OCI-LY7 (cell line): ENCODE measurements around the gene ALDH1A2. TPM values are rescaled to one million over a fixed set of nuclear protein-coding genes. Genes with fewer than 3 reads are reported as not detected.

Source experiments
- BruUV-seq: library from RNA; stranded (reverse); fragments of 400-500 nt; replicated peaks from 2 replicates; lab custom pipeline; 2021; lab: Mats Ljungman, UMichigan
- CTCF ChIA-PET: fragments of 300-600 bp; sonication (Branson Sonifier 250); formaldehyde crosslinking; loops from one replicate; lab custom pipeline; 2022; ENCODE audit warnings: antibody characterized with exemption; ENCODE audit not compliant: unreplicated experiment; lab: Charles Lee
- POLR2A ChIA-PET: fragments of 300-600 bp; sonication (Branson Sonifier 250); formaldehyde crosslinking; loops from one replicate; lab custom pipeline; 2022; ENCODE audit warnings: antibody characterized with exemption; lab: Charles Lee
- DNase-seq: peaks from one replicate; pipeline ENCODE4 v3.0.0-alpha.2; 2015; ENCODE audit warnings: low spot score
- H2AFZ ChIP-seq: fragments of 200-600 bp; sonication (generic), shearing (Covaris generic); 2 replicates; pipeline ENCODE4 v1.6.1; 2014; ENCODE audit warnings: mild to moderate bottlenecking, antibody characterized with exemption, low read length, moderate library complexity
- H3K27ac ChIP-seq: fragments of 200-600 bp; sonication (generic); 2 replicates; pipeline ENCODE4 v1.5.1; 2014; ENCODE audit warnings: mixed run types, low read depth, mild to moderate bottlenecking, moderate library complexity, low read length, inconsistent platforms; ENCODE audit not compliant: poor library complexity, severe bottlenecking
- H3K36me3 ChIP-seq: fragments of 200-600 bp; sonication (generic); 2 replicates; pipeline ENCODE4 v1.6.1; 2014; ENCODE audit warnings: mild to moderate bottlenecking, antibody characterized with exemption, low read length, moderate library complexity, mixed read lengths; ENCODE audit not compliant: insufficient read depth
- H3K4me1 ChIP-seq: fragments of 200-600 bp; sonication (generic); 2 replicates; pipeline ENCODE4 v1.5.1; 2014; ENCODE audit warnings: mild to moderate bottlenecking, low read length; ENCODE audit not compliant: insufficient read depth, poor library complexity, severe bottlenecking
- H3K4me2 ChIP-seq: fragments of 200-600 bp; sonication (generic); 2 replicates; pipeline ENCODE4 v1.6.1; 2014; ENCODE audit warnings: mild to moderate bottlenecking, low read length
- H3K4me3 ChIP-seq: fragments of 200-600 bp; sonication (generic); 2 replicates; pipeline ENCODE4 v1.5.1; 2014; ENCODE audit warnings: mild to moderate bottlenecking, low read depth, low read length; ENCODE audit not compliant: poor library complexity, severe bottlenecking
- H3K79me2 ChIP-seq: fragments of 200-600 bp; sonication (generic); 2 replicates; pipeline ENCODE4 v1.6.1; 2016; ENCODE audit warnings: low read depth, mild to moderate bottlenecking, low read length, moderate library complexity, mixed read lengths; ENCODE audit not compliant: insufficient read depth
- H3K9me2 ChIP-seq: fragments of 200-600 bp; sonication (generic); 2 replicates; pipeline ENCODE4 v1.6.1; 2016; ENCODE audit warnings: mild to moderate bottlenecking, low read length, mixed read lengths; ENCODE audit not compliant: insufficient read depth
- H3K9me3 ChIP-seq: fragments of 200-600 bp; sonication (generic); 2 replicates; pipeline ENCODE4 v1.6.1; 2014; ENCODE audit warnings: mild to moderate bottlenecking, mixed run types, low read length, mixed read lengths
- H4K20me1 ChIP-seq: fragments of 200-600 bp; sonication (generic); 2 replicates; pipeline ENCODE4 v1.6.1; 2014; ENCODE audit warnings: mild to moderate bottlenecking, antibody characterized with exemption, low read length, moderate library complexity, mixed read lengths; ENCODE audit not compliant: insufficient read depth
- CTCF ChIP-seq: fragments of 200-600 bp; sonication (generic); conservative IDR thresholded peaks from 2 replicates; pipeline ENCODE4 v1.5.1; 2014; ENCODE audit warnings: mild to moderate bottlenecking, antibody characterized with exemption, low read length, moderate library complexity, mixed read lengths
- EZH2phosphoT487 ChIP-seq: fragments of 200-600 bp; sonication (generic); IDR thresholded peaks from 2 replicates; pipeline ENCODE4 v1.6.1; 2018; ENCODE audit warnings: low read depth, borderline replicate concordance, mild to moderate bottlenecking, mixed run types, antibody characterized with exemption, low read length, moderate library complexity, mixed read lengths
- intact Hi-C: fragments of 100-400 bp; cut with micrococcal nuclease; formaldehyde crosslinking; loops from one replicate; pipeline ENCODE4 v1.10.0; 2022; ENCODE audit not compliant: unreplicated experiment
- total RNA-seq, 2 experiments: library from RNA; depleted of rRNA in 1 of 2; stranded (reverse); fragments of >200 nt in 1 of 2; shearing (Covaris generic) in 1 of 2; gene quantifications; 2 replicates each; pipeline ENCODE4 v1.2.3, GENCODE V29; 2014 to 2022

The ALDH1A2 gene
- total RNA-seq, 2 experiments from 2014 or later, result not detected

GRCh38 chr15:57996561-57996960 is 69.0 kb downstream of the ALDH1A2 start:
- ChIA-PET POLR2A (interaction anchor here (0.6 to 1.3 kb wide), 2 partner anchors 14 to 55 kb away, joined by 3 read pairs; no protein-coding TSS in a partner anchor), CTCF (no interaction called here)
- intact Hi-C loops, result no loop called here
- no peak overlapping the region for H3K4me2 ChIP-seq
- no peak for TF ChIP-seq CTCF
- no peak for TF ChIP-seq EZH2phosphoT487
- H3K4me1 ChIP-seq, result no peaks in the 10 kb centered on the region
- BruUV-seq, result no TSS peak
- no peak overlapping the region for H3K27ac ChIP-seq
- H3K9me3 ChIP-seq, result no peaks in the 10 kb centered on the region
- no peaks in the 10 kb centered on the region for H3K79me2 ChIP-seq
- no peaks in the 10 kb centered on the region for H3K9me2 ChIP-seq
- no peaks in the 10 kb centered on the region for H3K36me3 ChIP-seq
- no peaks in the 10 kb centered on the region for H4K20me1 ChIP-seq
- no peak overlapping the region for H2AFZ ChIP-seq
- no peak for DNase-seq
- H3K4me3 ChIP-seq, result no peak overlapping the region

GRCh38 chr15:57994221-57995049 is 71.1 kb downstream of the ALDH1A2 start:
- Histone ChIP-seq H3K9me2 (no peaks in the 10 kb centered on the region), H2AFZ (no peak overlapping the region), H3K4me3 (no peak overlapping the region), H3K4me1 (no peaks in the 10 kb centered on the region), H3K36me3 (no peaks in the 10 kb centered on the region), H3K27ac (no peak overlapping the region), H4K20me1 (no peaks in the 10 kb centered on the region), H3K79me2 (no peaks in the 10 kb centered on the region), H3K4me2 (no peak overlapping the region), H3K9me3 (no peaks in the 10 kb centered on the region)
- no peak for DNase-seq
- no TSS peak for BruUV-seq
- CTCF ChIA-PET, result no interaction called here
- TF ChIP-seq EZH2phosphoT487 (no peak), CTCF (no peak)
- POLR2A ChIA-PET, result interaction anchor here (0.7 kb wide), 1 partner anchor 8 kb away, joined by 5 read pairs; no protein-coding TSS in a partner anchor
- intact Hi-C loops, result no loop called here
